ENCODE data around the gene SAT2. TPM values are rescaled to one million over a fixed set of nuclear protein-coding genes. Genes with fewer than 3 reads are reported as not detected.

The SAT2 gene
- total RNA-seq = 24.0 and 24.3 TPM in 2 replicates

GRCh38 chr17:7627250-7628121 is at the start of gene SAT2:
Gene SAT2 (minus strand): TSS chr17:7627821. CDS start chr17:7627635, 186 bp downstream.

DNA sequence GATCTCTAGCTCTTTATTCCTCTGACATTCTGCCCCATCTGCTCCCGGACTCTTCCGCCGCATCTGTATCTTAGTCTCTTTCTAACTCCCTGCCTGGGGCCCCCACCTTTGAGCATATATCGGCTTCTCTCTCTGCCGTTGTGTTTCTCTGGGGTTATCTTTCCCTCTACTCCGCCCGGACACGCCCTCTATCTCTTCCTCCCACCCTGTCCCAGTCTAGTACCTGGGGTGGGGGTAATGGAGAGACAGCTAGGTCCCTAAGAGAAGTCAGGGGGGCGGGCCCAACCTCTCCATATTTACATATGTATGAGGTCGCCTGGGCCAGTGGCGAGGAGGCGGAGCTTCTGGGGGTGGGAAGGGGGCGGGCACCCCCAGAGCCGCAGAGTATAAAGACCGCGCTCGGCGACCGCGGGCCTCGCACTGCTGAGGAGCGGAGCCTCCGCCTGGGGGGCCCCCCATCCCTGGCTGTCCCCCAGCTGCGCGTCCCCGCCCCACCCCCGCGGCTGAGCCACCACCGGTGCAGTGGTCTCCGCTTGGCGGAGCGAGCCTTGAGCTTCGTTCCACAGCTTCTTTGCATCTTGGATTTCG is 23.0 kb upstream of the SAT2 start, which contains the start of gene ATP1B2:
Gene ATP1B2 (plus strand): TSS at position 418 of the 588 bp plus-strand sequence. CDS start 593 bp downstream, outside the sequence.

DNA sequence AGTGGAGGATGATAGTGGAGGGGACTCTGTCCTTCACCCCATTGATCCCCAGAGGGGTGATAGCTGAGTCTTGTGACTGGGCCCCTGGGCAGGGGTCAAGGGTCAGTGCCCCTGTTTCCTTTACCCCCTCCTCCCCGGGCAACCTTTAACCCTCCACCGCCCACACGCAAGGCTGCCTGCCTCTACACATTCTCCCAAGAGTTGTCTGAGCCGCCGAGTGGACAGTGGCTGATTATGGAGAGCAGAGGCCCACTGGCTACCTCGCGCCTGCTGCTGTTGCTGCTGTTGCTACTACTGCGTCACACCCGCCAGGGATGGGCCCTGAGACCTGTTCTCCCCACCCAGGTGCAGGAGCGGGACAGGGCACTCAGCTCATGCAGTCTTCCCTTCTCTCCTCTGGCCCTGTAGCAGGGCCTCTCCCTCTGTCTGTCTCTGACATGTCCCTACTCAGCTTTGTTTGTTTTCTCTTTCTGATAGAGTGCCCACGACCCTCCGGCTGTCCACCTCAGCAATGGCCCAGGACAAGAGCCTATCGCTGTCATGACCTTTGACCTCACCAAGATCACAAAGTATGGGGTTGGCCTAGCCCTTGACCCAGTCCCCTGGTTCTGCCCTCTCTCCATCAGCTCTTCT is 2.4 kb upstream of the SAT2 start, which contains the start of gene SHBG:
Gene SHBG (plus strand): TSS at position 197 of the 633 bp plus-strand sequence. CDS start 38 bp downstream, at position 235.

GRCh38 chr17:7614425-7615264 is 13.0 kb downstream of the SAT2 start, which contains the start of gene FXR2:
Gene FXR2 (minus strand): TSS chr17:7614897. CDS start chr17:7614532, 365 bp downstream.

DNA sequence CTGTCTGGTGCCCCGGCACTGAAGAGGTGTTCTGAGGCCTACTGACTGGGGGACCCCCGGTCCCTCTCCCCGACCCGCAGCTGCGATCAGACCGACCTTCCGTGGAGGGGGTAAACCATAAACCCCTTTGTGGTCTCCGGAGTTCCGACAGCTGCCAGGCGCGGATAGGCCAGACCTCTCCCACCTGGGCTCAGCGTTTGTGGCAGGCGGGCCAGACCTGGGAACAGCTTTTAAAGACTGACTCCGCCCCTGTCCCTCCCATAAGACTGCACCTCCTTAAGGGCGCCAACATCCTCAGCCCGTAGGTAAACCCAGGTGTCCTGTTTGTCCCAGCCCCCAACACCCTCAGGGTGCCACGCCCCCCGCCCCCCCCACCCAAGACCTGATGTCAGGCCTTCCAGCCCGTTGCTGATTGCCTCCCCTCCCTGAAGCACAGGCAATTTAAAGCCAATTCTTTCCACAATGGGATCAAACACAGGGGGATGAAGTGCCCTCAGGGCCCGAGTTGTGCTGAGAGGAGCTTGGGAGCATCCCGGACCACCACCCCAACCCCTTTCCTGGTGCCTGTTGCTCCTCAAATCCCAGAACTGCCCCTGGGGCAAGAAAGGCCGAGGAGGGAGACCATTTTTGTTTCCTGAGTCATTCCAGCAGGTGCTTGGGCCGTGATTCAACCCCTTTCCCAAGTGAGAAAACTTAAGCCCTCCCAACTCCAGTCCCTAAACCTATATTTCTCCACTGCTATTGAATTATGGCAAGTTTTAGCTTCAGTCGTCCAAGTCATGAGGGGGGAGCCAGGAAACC is 37.5 kb downstream of the SAT2 start, which contains the start of gene SOX15:
Gene SOX15 (minus strand): TSS at position 204 of the 801 bp plus-strand sequence. CDS start 418 bp downstream, outside the sequence.

GRCh38 chr17:7583253-7584109 is 44.1 kb downstream of the SAT2 start, which contains the start of gene MPDU1:
Gene MPDU1 (plus strand): TSS chr17:7583852. CDS start chr17:7583863, 11 bp downstream.

GRCh38 chr17:7579001-7579833 is 48.4 kb downstream of the SAT2 start, which contains the start of gene CD68:
Gene CD68 (plus strand): TSS chr17:7579638. CDS start chr17:7579678, 40 bp downstream.

Other genes starting within 250 kb of the SAT2 start
- gene TNK1, start 246.7 kb downstream of the SAT2 start, total RNA-seq = 0.91 TPM in 1 of 2 replicates, not detected in the other
- gene PLSCR3, start 233.3 kb downstream of the SAT2 start, total RNA-seq = 8.4 and 15.3 TPM in 2 replicates
- 71.3 and 188 TPM in 2 replicates for gene TMEM256, start 223.7 kb downstream of the SAT2 start, total RNA-seq
- 2.1 and 2.6 TPM in 2 replicates for gene NLGN2, start 220.0 kb downstream of the SAT2 start, total RNA-seq
- gene SPEM1, start 207.5 kb downstream of the SAT2 start, total RNA-seq = not detected in 2 replicates
- gene SPEM2, start 202.2 kb downstream of the SAT2 start, total RNA-seq = not detected in 2 replicates
- not detected in 2 replicates for gene SPEM3, start 199.0 kb downstream of the SAT2 start, total RNA-seq
- 5.6 and 7.5 TPM in 2 replicates for gene TMEM102, start 192.4 kb downstream of the SAT2 start, total RNA-seq
- 0.15 and 0.32 TPM in 2 replicates for gene FGF11, start 188.3 kb downstream of the SAT2 start, total RNA-seq
- 4.5 and 6.5 TPM in 2 replicates for gene CHRNB1, start 182.8 kb downstream of the SAT2 start, total RNA-seq
- gene ZBTB4, start 148.2 kb downstream of the SAT2 start, total RNA-seq = 6.7 and 7.1 TPM in 2 replicates
- gene SLC35G6, start 146.4 kb downstream of the SAT2 start, total RNA-seq = not detected in 2 replicates
- gene POLR2A, start 143.5 kb downstream of the SAT2 start, total RNA-seq = 54.1 and 66.9 TPM in 2 replicates
- 3.6 and 6.5 TPM in 2 replicates for gene TNFSF12, start 78.8 kb downstream of the SAT2 start, total RNA-seq
- 0.46 and 1.6 TPM in 2 replicates for gene TNFSF13, start 69.1 kb downstream of the SAT2 start, total RNA-seq
- 92.9 and 115 TPM in 2 replicates for gene SENP3, start 65.9 kb downstream of the SAT2 start, total RNA-seq
- 1.1 and 1.3 TPM in 2 replicates for gene CD68, start 48.2 kb downstream of the SAT2 start, total RNA-seq
- 117 and 125 TPM in 2 replicates for gene MPDU1, start 44.0 kb downstream of the SAT2 start, total RNA-seq
- gene SOX15, start 37.7 kb downstream of the SAT2 start, total RNA-seq = not detected in 2 replicates
- gene FXR2, start 12.9 kb downstream of the SAT2 start, total RNA-seq = 39.2 and 47.7 TPM in 2 replicates
- not detected in 2 replicates for gene SHBG, start 2.3 kb upstream of the SAT2 start, total RNA-seq
- not detected in 2 replicates for gene ATP1B2, start 23.1 kb upstream of the SAT2 start, total RNA-seq
- 40.6 and 70.1 TPM in 2 replicates for gene TP53, start 59.7 kb upstream of the SAT2 start, total RNA-seq
- 10.1 and 10.6 TPM in 2 replicates for gene WRAP53, start 60.7 kb upstream of the SAT2 start, total RNA-seq
- gene EFNB3, start 77.4 kb upstream of the SAT2 start, total RNA-seq = 0.15 and 0.97 TPM in 2 replicates
- gene DNAH2, start 89.9 kb upstream of the SAT2 start, total RNA-seq = under 0.01 and 0.30 TPM in 2 replicates
- gene KDM6B, start 206.4 kb upstream of the SAT2 start, total RNA-seq = 1.2 and 2.9 TPM in 2 replicates
- 27.0 and 44.8 TPM in 2 replicates for gene TMEM88, start 227.2 kb upstream of the SAT2 start, total RNA-seq
- gene NAA38, start 229.7 kb upstream of the SAT2 start, total RNA-seq = 48.9 and 115 TPM in 2 replicates
- 7.0 and 7.1 TPM in 2 replicates for gene CYB5D1, start 230.2 kb upstream of the SAT2 start, total RNA-seq

Data from epithelial cell of umbilical artery (primary cell).